HCT116 (cell line): Measurements from ENCODE around the gene BATF2. TPM values are rescaled to one million over a fixed set of nuclear protein-coding genes. Genes with fewer than 3 reads are reported as not detected.
A peak's percentile ranks its signal among the peaks of the same experiment; 100 is the strongest.

Source experiments
- ATAC-seq: fragments of 200-7000 bp; cut with Tn5 transposase; 2 replicates; pipeline ENCODE4 v1.9.1; 2020; ENCODE audit warnings: mild to moderate bottlenecking, moderate library complexity
- BruUV-seq: library from RNA; stranded (reverse); fragments of 400-500 nt; replicated peaks from 2 replicates; lab custom pipeline; 2021; lab: Mats Ljungman, UMichigan
- CTCF ChIA-PET: fragments of 300-600 bp; sonication (Branson Sonifier 250); formaldehyde crosslinking; loops from one replicate; lab custom pipeline; 2021; ENCODE audit warnings: antibody characterized with exemption; lab: Charles Lee
- POLR2A ChIA-PET: fragments of 300-600, 350-600 bp; sonication (Branson Sonifier 250); formaldehyde crosslinking; loops from one replicate; lab custom pipeline; 2021; ENCODE audit warnings: antibody characterized with exemption; lab: Charles Lee
- RAD21 ChIA-PET, 2 experiments: fragments of 300-600 bp; sonication (Branson Sonifier 250); formaldehyde crosslinking; loops; one replicate each; lab custom pipeline; 2023; ENCODE audit warnings: low total read pairs in 2 of 2; ENCODE audit not compliant: uncharacterized antibody in 2 of 2, unreplicated experiment in 2 of 2, low non-redundant PET in 1 of 2; lab: Charles Lee
- DNase-seq: peaks from one replicate; pipeline ENCODE4 v3.0.0-alpha.2; 2010; ENCODE audit warnings: low read depth, low spot score
- H2AFZ ChIP-seq: fragments of 200-600 bp; shearing (Covaris generic), sonication (generic); 2 replicates; pipeline ENCODE4 v1.6.1; 2017; ENCODE audit warnings: low read depth, mixed run types, mixed read lengths, antibody characterized with exemption, low read length; ENCODE audit not compliant: poor library complexity, severe bottlenecking
- H3K27ac ChIP-seq: 2 replicates; pipeline ENCODE4 v1.5.1; 2012; ENCODE audit warnings: low read depth, low read length
- H3K27me3 ChIP-seq: fragments of 200-600 bp; sonication (generic); 2 replicates; pipeline ENCODE4 v1.6.1; 2016; ENCODE audit warnings: mixed run types, low read length, mixed read lengths; ENCODE audit not compliant: insufficient read depth
- H3K36me3 ChIP-seq, 2 experiments: fragments of 200-500 bp in 1 of 2; fragments of 200-600 bp in 1 of 2; sonication (Bioruptor generic) in 1 of 2; sonication (generic) in 1 of 2; 2 replicates each; pipeline versions ENCODE4 v1.5.1 to v1.6.1; 2014 to 2016; ENCODE audit warnings: low read length in 2 of 2, inconsistent platforms in 1 of 2, mixed read lengths in 1 of 2, mixed run types in 1 of 2; ENCODE audit not compliant: insufficient read depth in 2 of 2, control insufficient read depth in 1 of 2
- H3K4me1 ChIP-seq, 2 experiments: fragments of 200-600 bp in 1 of 2; sonication (generic) in 1 of 2; 2 replicates each; pipeline versions ENCODE4 v1.5.1 to v1.6.1; 2012 to 2017; ENCODE audit warnings: low read length in 2 of 2, inconsistent platforms in 1 of 2, mild to moderate bottlenecking in 1 of 2, mixed read lengths in 1 of 2, mixed run types in 1 of 2, moderate library complexity in 1 of 2; ENCODE audit not compliant: insufficient read depth in 2 of 2, control insufficient read depth in 1 of 2
- H3K4me2 ChIP-seq: fragments of 200-600 bp; sonication (generic); 2 replicates; pipeline ENCODE4 v1.6.1; 2017; ENCODE audit warnings: mixed run types, low read length, mixed read lengths
- H3K4me3 ChIP-seq, 2 experiments: fragments of 200-600 bp in 1 of 2; sonication (generic) in 1 of 2; replicated peaks in 1 of 2; 2 replicates each; pipeline ENCODE4 v1.5.1; 2011 to 2016; ENCODE audit warnings: low read length in 2 of 2, control low read depth in 1 of 2, low read depth in 1 of 2, mild to moderate bottlenecking in 1 of 2, mixed read lengths in 1 of 2, mixed run types in 1 of 2
- H3K79me2 ChIP-seq: fragments of 200-600 bp; sonication (generic); 2 replicates; pipeline ENCODE4 v1.6.1; 2017; ENCODE audit warnings: mild to moderate bottlenecking, mixed run types, low read length, moderate library complexity, mixed read lengths; ENCODE audit not compliant: insufficient read depth
- H3K9ac ChIP-seq: fragments of 200-600 bp; sonication (generic); 2 replicates; pipeline ENCODE4 v1.6.1; 2016; ENCODE audit warnings: low read length, mixed read lengths
- H3K9me2 ChIP-seq: fragments of 200-600 bp; sonication (generic), shearing (Covaris generic); 2 replicates; pipeline ENCODE4 v1.6.1; 2017; ENCODE audit warnings: mixed run types, mild to moderate bottlenecking, moderate library complexity; ENCODE audit not compliant: insufficient read depth
- H3K9me3 ChIP-seq, 2 experiments: fragments of 200-500 bp in 1 of 2; fragments of 200-600 bp in 1 of 2; sonication (Bioruptor generic) in 1 of 2; sonication (generic) in 1 of 2; 2 replicates each; pipeline ENCODE4 v1.6.1; 2014 to 2017; ENCODE audit warnings: low read length in 2 of 2, mixed read lengths in 2 of 2, inconsistent platforms in 1 of 2, low read depth in 1 of 2, mild to moderate bottlenecking in 1 of 2, mixed run types in 1 of 2, moderate library complexity in 1 of 2; ENCODE audit not compliant: control insufficient read depth in 1 of 2, insufficient read depth in 1 of 2
- H4K20me1 ChIP-seq: fragments of 200-600 bp; sonication (generic), shearing (Covaris generic); 2 replicates; pipeline ENCODE4 v1.6.1; 2017; ENCODE audit warnings: mixed run types, mild to moderate bottlenecking, moderate library complexity; ENCODE audit not compliant: insufficient read depth
- ATF3 ChIP-seq: IDR thresholded peaks from 2 replicates; pipeline ENCODE4 v1.6.1; 2012
- EGR1 ChIP-seq: IDR thresholded peaks from 2 replicates; pipeline ENCODE4 v1.6.1; 2012; ENCODE audit warnings: low read depth
- ELF1 ChIP-seq: IDR thresholded peaks from 2 replicates; pipeline ENCODE4 v1.6.1; 2012; ENCODE audit warnings: low read depth, borderline replicate concordance
- EZH2 ChIP-seq: fragments of 200-600 bp; sonication (generic); IDR thresholded peaks from 2 replicates; pipeline ENCODE4 v1.6.1; 2017; ENCODE audit warnings: antibody characterized with exemption, mixed run types
- EZH2phosphoT487 ChIP-seq: fragments of 200-600 bp; IDR thresholded peaks from 2 replicates; pipeline ENCODE4 v1.6.1; 2018; ENCODE audit warnings: antibody characterized with exemption, borderline replicate concordance
- FOSL1 ChIP-seq: IDR thresholded peaks from 2 replicates; pipeline ENCODE4 v1.6.1; 2012; ENCODE audit warnings: low read depth
- POLR2AphosphoS5 ChIP-seq: IDR thresholded peaks from 2 replicates; pipeline ENCODE4 v1.6.1; 2011; ENCODE audit warnings: mild to moderate bottlenecking, low read depth, low read length, moderate library complexity
- RAD21 ChIP-seq: IDR thresholded peaks from 2 replicates; pipeline ENCODE4 v1.6.1; 2012; ENCODE audit warnings: low read depth, mild to moderate bottlenecking
- SIN3A ChIP-seq: IDR thresholded peaks from 2 replicates; pipeline ENCODE4 v1.6.1; 2012; ENCODE audit warnings: low read depth
- SP1 ChIP-seq: IDR thresholded peaks from 2 replicates; pipeline ENCODE4 v1.6.1; 2012; ENCODE audit warnings: low read depth
- TCF7L2 ChIP-seq: IDR thresholded peaks from 2 replicates; pipeline ENCODE4 v1.7.0; 2011; ENCODE audit warnings: borderline replicate concordance, inconsistent platforms; ENCODE audit not compliant: insufficient read depth, insufficient read length; ENCODE audit errors: extremely low read depth
- YY1 ChIP-seq: IDR thresholded peaks from 2 replicates; pipeline ENCODE4 v1.6.1; 2011; ENCODE audit warnings: low read length, low read depth, moderate library complexity, mild to moderate bottlenecking; ENCODE audit not compliant: insufficient replicate concordance; ENCODE audit errors: extremely low read depth
- ZFX ChIP-seq: fragments of 450-650 bp; IDR thresholded peaks from 2 replicates; pipeline ENCODE4 v1.6.1; 2017
- ZNF274 ChIP-seq: fragments of 200-500 bp; sonication (Bioruptor generic); IDR thresholded peaks from 2 replicates; pipeline ENCODE4 v1.6.1; 2014; ENCODE audit warnings: mild to moderate bottlenecking, low read depth, low read length, inconsistent platforms
- intact Hi-C: fragments of 100-400 bp; cut with micrococcal nuclease; formaldehyde crosslinking; loops from 2 replicates; pipeline ENCODE4 v1.10.0; 2022
- total RNA-seq: library from RNA; stranded (reverse); gene quantifications from one replicate; pipeline ENCODE4 v1.2.1, GENCODE V29; 2021; ENCODE audit not compliant: unreplicated experiment

Gene BATF2
- total RNA-seq, 1 experiment from 2014 or later, result 2.1 TPM

- no peak overlapping the region for H3K4me3 ChIP-seq
- H3K27ac ChIP-seq, result no peak overlapping the region
- TF ChIP-seq EZH2phosphoT487 (no peak), FOSL1 (no peak)
- TF ChIP-seq, all 23 proteins: peak for 0
- Histone ChIP-seq H2AFZ (no peak overlapping the region), H4K20me1 (no peaks in the 10 kb centered on the region), H3K9me3 (no peaks in the 10 kb centered on the region), H3K79me2 (peaks cover 25% of the 10 kb centered on the region), H3K9me2 (no peaks in the 10 kb centered on the region), H3K4me1 (peaks cover 21 to 34% of the 10 kb centered on the region in 2 experiments), H3K4me2 (no peak overlapping the region), H3K27me3 (no peaks in the 10 kb centered on the region), H3K36me3 (peaks cover 2 to 8% of the 10 kb centered on the region in 2 experiments; a peak in 2 of 4 replicates), H3K9ac (no peak overlapping the region)
- CTCF ChIA-PET, result no interaction called here
- no TSS peak for BruUV-seq
- RAD21 ChIA-PET, result no interaction called here
- intact Hi-C loops, result no loop called here
- ATAC-seq (no peak), DNase-seq (no peak)
- POLR2A ChIA-PET, result interaction anchor here (1.0 kb wide), 1 partner anchor 378 kb away, joined by 3 read pairs; the partner anchor contains the start of gene NEAT1
Measured at GRCh38 chr11:65045061-65045460, 48.3 kb upstream of the BATF2 start.

- Histone ChIP-seq H3K4me1 (peaks cover 27 to 35% of the 10 kb centered on the region in 2 experiments), H3K36me3 (peaks cover 2 to 8% of the 10 kb centered on the region in 2 experiments; a peak in 2 of 4 replicates), H3K9me3 (no peaks in the 10 kb centered on the region), H3K9ac (no peak overlapping the region), H3K27me3 (no peaks in the 10 kb centered on the region), H3K4me2 (peak overlapping the region; percentile 92; the same call in 1 of the 2 replicates), H3K27ac (peak overlapping the region; percentile 4), H2AFZ (no peak overlapping the region), H4K20me1 (no peaks in the 10 kb centered on the region), H3K9me2 (no peaks in the 10 kb centered on the region), H3K4me3 (no peak overlapping the region), H3K79me2 (peaks cover 25% of the 10 kb centered on the region)
- intact Hi-C loops, result loop anchor here (5.0 kb wide), 1 partner anchor 38 kb away; the partner anchor contains the start of genes CDCA5 and ZFPL1
- DNase-seq (no peak), ATAC-seq (no peak)
- TF ChIP-seq FOSL1 (no peak), ZNF274 (no peak), EZH2 (no peak), SIN3A (no peak), TCF7L2 (no peak), SP1 (no peak), EGR1 (no peak), ELF1 (no peak), RAD21 (no peak), ZFX (no peak), YY1 (no peak), POLR2AphosphoS5 (no peak), ATF3 (no peak)
- no TSS peak for BruUV-seq
- ChIA-PET POLR2A (no interaction called here), CTCF (no interaction called here), RAD21 (no interaction called here)
Measured at GRCh38 chr11:65043881-65044501, 47.2 kb upstream of the BATF2 start.
